HL-60/S4 treated with phorbol 12-myristate 13-acetate at 8.2 ng/mL for 4 days and 3 days (cell line): Measurements from ENCODE around the gene ADCY5.

ENCODE experiments used
- in situ Hi-C: fragments of 300-500 bp; cut with MboI; formaldehyde crosslinking; loops from 2 replicates; pipeline ENCODE4 v1.15.0; 2022; ENCODE audit warnings: low sequenced_read_pairs

ADCY5 gene

GRCh38 chr3:123312331-123313265, 136.3 kb downstream of the ADCY5 start:
- in situ Hi-C loops: loop anchor here (25.0 kb wide), 1 partner anchor 250 kb away; no protein-coding TSS in a partner anchor

DNA sequence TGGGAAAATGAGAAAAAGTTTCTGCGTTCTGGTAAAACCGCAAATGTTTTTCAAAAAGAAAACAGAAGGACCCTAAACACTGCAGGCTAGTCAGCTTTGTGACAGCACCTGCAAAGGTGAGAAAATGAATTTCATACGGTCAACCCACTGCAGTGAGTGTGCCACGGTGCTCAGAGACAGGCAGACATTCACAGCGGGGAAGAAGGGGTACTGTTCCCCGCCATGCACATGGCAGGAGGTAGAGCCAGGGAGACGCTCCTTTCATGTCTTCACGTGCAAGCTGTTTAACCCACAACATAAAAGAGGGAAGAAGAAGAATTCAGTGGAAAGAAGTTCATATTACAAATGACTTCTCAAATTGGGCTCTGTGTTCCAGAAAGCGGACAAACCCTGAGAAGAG, 137.7 kb downstream of the ADCY5 start:
- in situ Hi-C loops: loop anchor here (25.0 kb wide), 1 partner anchor 251 kb away; no protein-coding TSS in a partner anchor

DNA sequence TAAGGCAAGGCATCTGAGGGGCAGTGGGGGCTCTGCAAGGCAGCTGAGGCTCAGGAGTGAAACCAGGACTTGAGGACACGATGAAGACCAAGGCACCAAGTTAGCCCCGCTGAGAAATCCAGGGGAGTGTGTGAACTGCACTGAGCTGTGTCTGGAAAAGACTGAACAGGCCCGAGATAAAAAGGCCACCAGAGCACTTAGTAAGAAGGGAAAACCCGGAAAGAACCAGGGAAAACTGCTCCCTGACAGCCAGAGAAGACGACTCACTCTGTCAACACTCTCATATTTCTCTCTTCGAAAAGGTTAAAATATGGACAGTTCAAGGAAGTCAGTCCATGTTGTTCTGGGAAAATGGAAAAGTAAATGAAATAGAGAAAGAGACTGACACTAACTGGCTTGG, 138.1 kb downstream of the ADCY5 start:
- in situ Hi-C loops: loop anchor here (25.0 kb wide), 1 partner anchor 252 kb away; no protein-coding TSS in a partner anchor

- in situ Hi-C loops: loop anchor here (25.0 kb wide), 1 partner anchor 252 kb away; no protein-coding TSS in a partner anchor
Measured at GRCh38 chr3:123310186-123310585, 138.7 kb downstream of the ADCY5 start.

GRCh38 chr3:123307064-123307463, 141.8 kb downstream of the ADCY5 start:
- in situ Hi-C loops: loop anchor here (25.0 kb wide), 1 partner anchor 255 kb away; no protein-coding TSS in a partner anchor

- in situ Hi-C loops: loop anchor here (25.0 kb wide), 1 partner anchor 257 kb away; no protein-coding TSS in a partner anchor
Measured at GRCh38 chr3:123305192-123305591, 143.7 kb downstream of the ADCY5 start.

- in situ Hi-C loops: loop anchor here (25.0 kb wide), 1 partner anchor 258 kb away; no protein-coding TSS in a partner anchor
Measured at GRCh38 chr3:123303976-123304560, 144.8 kb downstream of the ADCY5 start.

DNA sequence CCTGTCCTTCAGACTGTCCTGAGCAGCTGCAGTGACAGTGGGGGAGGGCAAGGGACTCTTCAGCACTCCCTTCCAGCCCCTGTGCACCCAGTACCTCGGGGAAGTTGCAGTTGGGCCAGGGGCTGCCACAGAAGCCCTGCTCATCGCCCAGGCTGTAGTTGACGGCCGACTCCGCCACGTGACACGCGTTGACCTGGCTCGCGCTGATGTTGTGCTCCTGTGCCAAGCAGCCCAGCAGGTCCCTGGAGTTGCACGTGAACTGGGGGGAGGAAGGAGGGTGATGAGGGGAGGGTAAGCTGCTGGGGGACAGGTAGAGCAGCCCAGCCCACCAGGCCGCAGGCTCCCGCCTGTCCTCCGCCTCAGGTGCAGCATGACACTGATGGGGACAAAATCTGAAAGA, 145.9 kb downstream of the ADCY5 start:
- in situ Hi-C loops: loop anchor here (25.0 kb wide), 1 partner anchor 259 kb away; no protein-coding TSS in a partner anchor

DNA sequence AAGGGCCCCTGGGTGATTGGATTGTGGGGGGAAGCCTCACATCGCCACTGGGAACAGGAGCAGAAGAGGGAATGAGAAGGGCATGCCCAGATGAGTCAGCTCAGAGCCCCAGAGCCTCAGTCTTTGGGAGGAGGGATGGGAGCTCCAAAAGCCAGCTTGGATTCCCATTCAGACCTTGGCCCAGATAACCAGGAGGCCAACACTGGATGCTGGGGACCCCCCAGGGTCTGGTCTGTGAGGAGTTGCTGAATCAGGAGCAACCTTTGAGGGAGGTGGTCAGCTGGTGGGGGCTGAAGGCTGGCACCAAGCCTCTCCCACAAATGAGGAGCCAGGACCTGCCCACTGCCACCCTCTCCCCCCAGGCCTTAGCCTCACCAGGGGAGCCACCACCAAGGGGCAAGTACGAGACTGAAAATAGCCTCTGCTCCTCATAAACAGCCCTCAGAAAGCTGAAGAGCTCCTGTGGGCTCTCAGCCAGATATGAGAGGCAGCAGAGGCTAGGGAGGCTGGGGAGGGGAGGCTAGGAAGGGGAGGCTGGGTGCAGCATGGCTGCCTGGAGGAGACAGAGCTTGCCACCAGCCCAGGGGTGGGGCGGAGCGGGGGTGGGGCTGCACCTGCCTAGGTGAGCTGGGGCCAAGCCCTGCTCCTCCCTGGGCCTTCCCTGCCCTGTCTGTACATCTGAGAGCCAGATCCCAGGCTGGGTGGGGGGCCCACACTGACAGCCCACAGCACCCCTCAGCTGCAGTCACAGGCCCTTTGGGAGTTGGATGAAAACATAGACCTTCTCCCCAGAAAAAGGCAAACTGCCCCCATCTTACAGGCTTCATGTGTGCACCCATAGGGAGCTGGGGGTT, 147.3 kb downstream of the ADCY5 start:
- in situ Hi-C loops: loop anchor here (25.0 kb wide), 1 partner anchor 261 kb away; no protein-coding TSS in a partner anchor

- in situ Hi-C loops: loop anchor here (25.0 kb wide), 1 partner anchor 262 kb away; no protein-coding TSS in a partner anchor
Measured at GRCh38 chr3:123300583-123300982, 148.3 kb downstream of the ADCY5 start.

- in situ Hi-C loops: loop anchor here (25.0 kb wide), 1 partner anchor 262 kb away; no protein-coding TSS in a partner anchor
Measured at GRCh38 chr3:123300056-123300455, 148.8 kb downstream of the ADCY5 start.

- in situ Hi-C loops: no loop called here
Measured at GRCh38 chr3:123299581-123299980, 149.3 kb downstream of the ADCY5 start.

- in situ Hi-C loops: no loop called here
Measured at GRCh38 chr3:123298903-123299302, 150.0 kb downstream of the ADCY5 start.

- in situ Hi-C loops: no loop called here
Measured at GRCh38 chr3:123297627-123297899, 151.3 kb downstream of the ADCY5 start.

DNA sequence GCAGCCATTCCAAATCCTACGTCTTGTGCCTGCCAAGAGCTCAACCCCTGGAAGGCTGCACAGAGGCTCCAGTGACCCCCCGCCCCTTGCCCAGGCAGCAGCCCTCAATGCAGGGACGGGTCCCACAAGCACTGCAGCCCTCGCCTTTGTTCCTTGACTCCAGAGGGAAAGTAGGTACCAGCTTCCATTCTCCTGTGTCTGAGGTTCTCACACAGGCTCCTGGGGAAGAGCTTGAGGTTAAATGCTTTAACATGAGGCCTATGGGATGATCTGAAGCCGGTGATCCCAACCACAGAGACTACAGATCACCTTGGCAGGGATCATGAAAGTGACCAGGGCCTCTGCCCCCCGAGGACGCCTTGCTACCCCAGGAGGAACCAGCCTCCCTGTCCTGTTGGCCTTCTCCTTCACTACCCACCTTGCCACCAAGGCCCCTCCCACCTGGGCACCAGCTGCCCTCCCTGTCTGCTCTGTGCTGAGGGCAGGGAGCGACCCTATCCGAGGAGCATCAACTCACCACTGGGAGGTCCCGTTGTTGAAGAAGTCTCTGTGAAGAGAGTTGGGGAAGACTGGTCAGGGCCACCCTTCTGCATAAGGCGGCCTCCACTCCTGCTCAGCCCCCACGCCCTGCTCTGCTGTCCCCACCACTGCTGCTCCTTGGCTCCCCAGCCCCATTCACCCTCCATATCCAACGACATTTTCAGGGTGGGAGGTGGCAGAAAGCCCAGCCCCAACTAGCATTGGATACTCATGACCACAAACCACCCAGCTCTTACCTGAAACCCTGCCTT, 151.9 kb downstream of the ADCY5 start:
- in situ Hi-C loops: no loop called here

DNA sequence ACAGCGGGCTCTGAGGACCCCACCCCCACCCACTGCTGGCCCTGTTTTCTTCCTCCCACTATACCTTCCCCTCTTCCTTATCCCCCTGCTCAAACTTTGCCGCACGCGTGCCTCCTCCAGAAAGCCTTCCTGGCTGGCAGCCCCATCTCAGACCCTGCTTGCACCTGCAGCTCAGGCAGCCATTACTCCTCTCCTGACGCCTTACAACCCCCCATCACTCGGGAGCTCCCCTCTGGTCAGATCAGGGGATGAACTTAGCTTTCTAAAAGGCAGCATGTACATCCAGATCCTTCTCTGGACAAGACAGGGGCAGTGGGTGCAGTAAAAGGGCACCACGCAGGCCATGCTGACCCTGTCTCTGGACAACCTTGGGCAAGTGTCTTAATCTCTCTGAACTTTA, 152.6 kb downstream of the ADCY5 start:
- in situ Hi-C loops: no loop called here

GRCh38 chr3:123295901-123296250, 153.0 kb downstream of the ADCY5 start:
- in situ Hi-C loops: no loop called here

DNA sequence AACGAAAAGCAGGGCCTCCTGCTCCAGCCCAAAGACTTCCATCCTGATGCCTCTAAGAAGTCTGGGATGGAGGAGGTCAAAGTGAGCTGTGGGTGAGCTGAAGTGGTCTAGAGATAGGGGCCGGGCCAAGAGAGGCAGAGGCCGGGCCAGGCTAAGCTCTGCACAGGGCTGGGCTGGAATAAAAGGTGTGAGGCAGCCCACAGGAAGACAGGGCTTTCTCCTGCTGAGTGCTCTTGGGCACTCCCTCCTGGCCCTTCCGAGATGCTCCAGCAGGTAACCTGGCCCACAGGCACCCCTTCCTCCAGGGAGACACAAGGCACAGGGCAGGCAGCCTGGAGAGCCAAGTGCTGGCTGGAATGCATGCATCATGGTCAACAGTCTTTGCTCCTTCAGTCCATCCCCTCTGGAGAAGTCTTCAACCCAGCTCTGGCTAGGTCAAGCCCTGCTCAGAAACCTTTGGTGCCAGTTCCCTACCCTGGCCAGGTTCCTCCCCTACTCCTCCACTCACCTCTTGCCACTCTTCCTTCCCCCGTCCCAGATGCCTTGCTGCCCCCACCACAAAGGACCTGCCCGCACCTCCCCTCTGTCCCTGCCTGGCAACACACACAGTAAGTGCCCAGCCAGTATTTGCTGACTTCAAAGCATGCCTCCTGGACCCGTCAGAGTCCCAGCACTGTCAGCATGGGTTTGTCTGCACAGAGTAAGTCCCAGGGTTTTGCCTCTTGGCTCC, 153.6 kb downstream of the ADCY5 start:
- in situ Hi-C loops: no loop called here

- in situ Hi-C loops: no loop called here
Measured at GRCh38 chr3:123294296-123294938, 154.5 kb downstream of the ADCY5 start.
